Thyroid gland (tissue), 4 donors: ENCODE results near the gene MINDY4. TPM values are rescaled to one million over a fixed set of nuclear protein-coding genes. Genes with fewer than 3 reads are reported as not detected.

Experiments used
- DNase-seq, 2 donors: peaks; one replicate each; pipeline ENCODE4 v3.0.0-alpha.2; 2019
- H3K27ac ChIP-seq, 3 donors: fragments of 200-600 bp; sonication (generic); 1 replicate in 2 of 3; 2 replicates in 1 of 3; pipeline ENCODE4 v1.5.1; 2016 to 2019; ENCODE audit warnings: mild to moderate bottlenecking in 1 of 3, moderate library complexity in 1 of 3
- H3K27me3 ChIP-seq: fragments of 200-600 bp; sonication (generic); one replicate; pipeline ENCODE4 v1.5.1; 2019
- H3K36me3 ChIP-seq, 2 donors: fragments of 200-600 bp; sonication (generic); one replicate each; pipeline ENCODE4 v1.5.1; 2016 to 2019
- H3K4me1 ChIP-seq, 2 donors: fragments of 200-600 bp; sonication (generic); one replicate each; pipeline ENCODE4 v1.5.1; 2017 to 2019
- H3K4me3 ChIP-seq, 3 donors: fragments of 200-600 bp; sonication (generic); replicated peaks in 1 of 3; 1 replicate in 2 of 3; 2 replicates in 1 of 3; pipeline ENCODE4 v1.5.1; 2016; ENCODE audit warnings: mild to moderate bottlenecking in 1 of 3
- H3K9me3 ChIP-seq: fragments of 200-600 bp; sonication (generic); one replicate; pipeline ENCODE4 v1.5.1; 2017
- POLR2A ChIP-seq, 2 donors: fragments of 450-650 bp; IDR thresholded peaks; one replicate each; pipeline ENCODE4 v1.6.1; 2017; ENCODE audit warnings: antibody characterized with exemption in 2 of 2, mild to moderate bottlenecking in 2 of 2, moderate library complexity in 1 of 2
- WGBS, 2 donors: methylation state at CpG; one replicate each; pipeline ENCODE4 v1.1.5; 2017; 5-methylcytosine and 5-hydroxymethylcytosine counted together
- intact Hi-C: fragments of 100-400 bp; cut with DNase I; formaldehyde crosslinking; loops from one replicate; pipeline ENCODE4 v1.15.1; 2023
- total RNA-seq, 4 donors: library from RNA; depleted of rRNA; stranded (reverse); fragments of >200 nt; gene quantifications; one replicate each; pipeline ENCODE4 v1.2.3, GENCODE V29; 2016
- TF ChIP-seq, protein P1 (sequence below), 6 experiments: fragments of 200-600 bp in 3 of 6; fragments of 450-650 bp in 3 of 6; sonication (generic) in 3 of 6; IDR thresholded peaks; one replicate each; pipeline ENCODE4 v1.5.1; 2016 to 2019; ENCODE audit warnings: antibody characterized with exemption in 6 of 6, mild to moderate bottlenecking in 2 of 6, inconsistent platforms in 1 of 6, moderate library complexity in 1 of 6

Gene MINDY4
- total RNA-seq, 4 donors from 2014 or later, result 17.9 to 33.2 (median 29.7) TPM

DNA sequence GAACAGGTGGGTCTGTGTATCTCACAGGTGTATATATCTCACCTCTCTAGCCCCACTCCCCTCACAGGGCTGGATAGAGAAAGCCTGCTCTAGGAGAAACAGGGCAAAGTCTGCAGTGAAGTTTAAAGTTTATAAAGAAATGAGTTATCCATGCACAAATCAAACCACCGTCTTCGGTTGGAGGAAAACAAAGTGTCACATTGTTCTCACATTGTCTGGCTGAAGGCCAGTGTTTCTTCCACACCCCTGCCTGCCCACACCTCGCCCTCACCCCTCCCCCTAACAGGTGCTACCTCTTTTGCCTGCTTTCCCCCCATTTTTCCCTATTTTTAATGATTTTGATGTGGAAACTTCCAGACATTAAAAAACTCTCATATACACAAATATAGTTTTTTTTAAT, 166.2 kb downstream of the MINDY4 start:
- Histone ChIP-seq H3K4me3 (no peak overlapping the region), H3K4me1 (peaks cover 0 to 5% of the 10 kb centered on the region in 2 donors), H3K27ac (no peak overlapping the region), H3K27me3 (no peaks in the 10 kb centered on the region), H3K9me3 (no peaks in the 10 kb centered on the region), H3K36me3 (no peaks in the 10 kb centered on the region)
- 52 to 54% methylated on average over 3 of the region's 3 CpGs for WGBS, 2 donors
- DNase-seq, result no peak
- intact Hi-C loops, result no loop called here
- no peak for TF ChIP-seq POLR2A (IDR thresholded peaks at IDR 0.05)
- TF ChIP-seq, protein P1, sequence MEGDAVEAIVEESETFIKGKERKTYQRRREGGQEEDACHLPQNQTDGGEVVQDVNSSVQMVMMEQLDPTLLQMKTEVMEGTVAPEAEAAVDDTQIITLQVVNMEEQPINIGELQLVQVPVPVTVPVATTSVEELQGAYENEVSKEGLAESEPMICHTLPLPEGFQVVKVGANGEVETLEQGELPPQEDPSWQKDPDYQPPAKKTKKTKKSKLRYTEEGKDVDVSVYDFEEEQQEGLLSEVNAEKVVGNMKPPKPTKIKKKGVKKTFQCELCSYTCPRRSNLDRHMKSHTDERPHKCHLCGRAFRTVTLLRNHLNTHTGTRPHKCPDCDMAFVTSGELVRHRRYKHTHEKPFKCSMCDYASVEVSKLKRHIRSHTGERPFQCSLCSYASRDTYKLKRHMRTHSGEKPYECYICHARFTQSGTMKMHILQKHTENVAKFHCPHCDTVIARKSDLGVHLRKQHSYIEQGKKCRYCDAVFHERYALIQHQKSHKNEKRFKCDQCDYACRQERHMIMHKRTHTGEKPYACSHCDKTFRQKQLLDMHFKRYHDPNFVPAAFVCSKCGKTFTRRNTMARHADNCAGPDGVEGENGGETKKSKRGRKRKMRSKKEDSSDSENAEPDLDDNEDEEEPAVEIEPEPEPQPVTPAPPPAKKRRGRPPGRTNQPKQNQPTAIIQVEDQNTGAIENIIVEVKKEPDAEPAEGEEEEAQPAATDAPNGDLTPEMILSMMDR (IDR thresholded peaks at IDR 0.05), result no peak

DNA sequence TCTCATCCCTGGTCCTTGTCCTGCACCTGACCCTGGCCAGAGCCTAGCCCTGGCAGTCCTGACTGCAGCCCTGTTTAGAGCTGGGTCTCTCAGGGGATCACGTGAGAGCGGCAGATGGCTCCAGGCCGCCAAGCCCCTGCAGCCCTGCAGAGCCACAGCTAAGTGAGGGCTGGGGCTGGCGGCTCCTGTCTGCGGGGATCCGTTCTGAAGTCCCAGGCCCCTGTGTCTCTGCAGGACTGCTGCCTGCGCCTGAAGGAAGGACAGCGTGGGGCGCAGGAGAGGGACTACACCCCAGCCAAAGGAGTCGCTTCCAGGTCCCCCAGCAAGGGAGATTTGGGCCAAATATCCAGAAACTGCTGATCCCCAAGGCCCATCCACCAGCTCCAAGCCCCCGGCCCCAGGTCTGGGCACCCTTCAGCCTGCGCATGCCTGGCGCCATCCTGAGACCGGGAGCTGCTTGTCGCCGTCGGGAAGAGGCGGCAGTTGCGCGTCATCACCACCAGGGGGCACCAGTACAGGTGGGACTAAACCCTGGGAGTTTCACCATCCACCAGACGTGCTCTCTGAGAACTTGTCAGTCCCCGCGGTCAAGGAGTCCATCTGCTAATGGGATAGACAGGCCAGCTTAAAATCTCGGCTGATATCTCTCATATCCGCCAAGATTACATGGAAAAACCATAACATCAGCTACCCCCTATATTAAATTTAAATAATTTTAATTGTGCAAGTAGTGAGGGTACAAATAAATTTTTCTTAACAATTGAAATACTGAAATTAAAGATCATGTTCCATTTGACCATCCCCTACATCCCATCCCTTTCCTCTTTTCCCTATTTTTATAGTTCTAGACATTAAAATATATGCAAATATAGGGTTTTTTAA, 167.5 kb downstream of the MINDY4 start:
- H3K27ac ChIP-seq, result no peak overlapping the region
- no peak overlapping the region for H3K4me3 ChIP-seq
- peak; percentile 79 to 85 for DNase-seq
- H3K4me1 ChIP-seq, result peaks cover 0 to 5% of the 10 kb centered on the region in 2 donors
- H3K36me3 ChIP-seq, result no peaks in the 10 kb centered on the region
- H3K27me3 ChIP-seq, result no peaks in the 10 kb centered on the region
- WGBS, 2 donors, result 12 to 20% methylated on average over 7 to 16 of the region's 25 CpGs
- no peaks in the 10 kb centered on the region for H3K9me3 ChIP-seq
- TF ChIP-seq, protein P1 (IDR thresholded peaks at IDR 0.05), result peak; percentile 71 to 98 (median 84)
- TF ChIP-seq POLR2A (IDR thresholded peaks at IDR 0.05), result no peak
- intact Hi-C loops, result no loop called here

DNA sequence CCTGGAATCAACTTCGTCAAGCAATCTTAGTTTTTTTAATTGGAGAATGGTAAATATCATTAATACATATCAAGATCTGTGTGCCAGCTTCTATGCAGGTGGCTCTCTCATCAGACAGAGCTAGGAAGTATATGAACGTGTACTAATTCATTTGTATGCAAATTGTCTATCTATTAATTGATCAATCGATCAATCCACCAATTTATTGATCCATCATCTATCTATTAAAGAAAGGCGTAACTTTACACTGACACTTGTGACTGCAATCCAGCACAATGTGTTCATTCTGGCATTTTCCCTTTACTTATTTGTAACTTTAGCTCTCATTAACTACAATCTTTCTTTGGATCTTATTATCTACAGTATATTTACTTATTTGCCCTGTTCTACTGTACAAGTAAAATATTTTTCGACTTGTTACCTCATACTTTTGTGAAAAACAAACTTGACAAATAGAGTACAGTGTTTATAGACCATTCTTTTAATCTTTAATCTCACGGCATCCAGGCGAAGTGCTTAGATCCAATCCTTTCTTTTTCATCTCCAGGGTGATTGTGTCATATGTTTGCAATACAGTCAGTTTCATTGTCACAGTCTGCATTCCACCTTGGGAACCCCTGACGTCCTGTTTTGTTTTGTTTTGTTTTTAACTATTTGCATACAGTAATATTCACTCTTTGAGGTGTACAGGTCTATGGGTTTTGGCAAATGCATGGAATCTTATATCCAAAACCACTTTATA, 170.5 kb downstream of the MINDY4 start:
- H3K9me3 ChIP-seq, result no peaks in the 10 kb centered on the region
- H3K4me3 ChIP-seq, result no peak overlapping the region
- peaks cover 0 to 5% of the 10 kb centered on the region in 2 donors for H3K4me1 ChIP-seq
- intact Hi-C loops, result no loop called here
- H3K27ac ChIP-seq, result no peak overlapping the region
- no peak for DNase-seq
- H3K27me3 ChIP-seq, result no peaks in the 10 kb centered on the region
- 58 to 62% methylated on average over 8 of the region's 8 CpGs for WGBS, 2 donors
- TF ChIP-seq, protein P1 (IDR thresholded peaks at IDR 0.05), result no peak
- no peak for TF ChIP-seq POLR2A (IDR thresholded peaks at IDR 0.05)
- H3K36me3 ChIP-seq, result no peaks in the 10 kb centered on the region

Other genes starting within 250 kb of the MINDY4 start
- gene GARS1, start 176.5 kb upstream of the MINDY4 start, total RNA-seq, result 10 to 100 TPM; 59.7 to 79.2 (median 72.9) TPM
- under 1 TPM in 2 of 4 donors, not detected in 2; 0.39 to 0.45 TPM for gene CRHR2, start 89.0 kb upstream of the MINDY4 start, total RNA-seq
- 10 to 100 TPM; 19.9 to 47.3 (median 30.1) TPM for gene INMT, start 19.3 kb upstream of the MINDY4 start, total RNA-seq
- 100 to 1,000 TPM in 2 of 4 donors, 10 to 100 TPM in 2; 48.7 to 231 (median 134) TPM for gene AQP1, start 140.4 kb downstream of the MINDY4 start, total RNA-seq
- gene GHRHR, start 192.5 kb downstream of the MINDY4 start, total RNA-seq, result under 1 TPM in 1 of 4 donors, not detected in 3; 0.54 TPM